DND-41 (cell line): ENCODE data around the gene RNFT2.
A peak's percentile ranks its signal among the peaks of the same experiment; 100 is the strongest.

Experiments
- ATAC-seq: fragments of 200-7000 bp; cut with Tn5 transposase; 3 replicates; pipeline ENCODE4 v1.9.1; 2021; ENCODE audit warnings: low read depth; ENCODE audit not compliant: insufficient read depth
- DNase-seq: peaks from one replicate; pipeline ENCODE4 v3.0.0-alpha.2; 2020
- H2AFZ ChIP-seq: 2 replicates; pipeline ENCODE4 v1.6.0; 2012; ENCODE audit warnings: low read depth, low read length
- H3K27ac ChIP-seq: 2 replicates; pipeline ENCODE4 v1.5.1; 2012; ENCODE audit warnings: low read length, inconsistent platforms
- H3K27me3 ChIP-seq: fragments of 200-600 bp; sonication (generic); 2 replicates; pipeline ENCODE4 v1.6.0; 2012; ENCODE audit warnings: low read length, mild to moderate bottlenecking, inconsistent platforms; ENCODE audit not compliant: insufficient read depth, poor library complexity
- H3K36me3 ChIP-seq: 2 replicates; pipeline ENCODE4 v1.5.1; 2012; ENCODE audit warnings: low read length, inconsistent platforms; ENCODE audit not compliant: insufficient read depth
- H3K4me1 ChIP-seq: 2 replicates; pipeline ENCODE4 v1.5.1; 2012; ENCODE audit warnings: mild to moderate bottlenecking, low read length; ENCODE audit not compliant: insufficient read depth
- H3K4me2 ChIP-seq: 2 replicates; pipeline ENCODE4 v1.6.0; 2012; ENCODE audit warnings: mild to moderate bottlenecking, moderate library complexity, low read length, inconsistent platforms; ENCODE audit not compliant: insufficient read depth
- H3K4me3 ChIP-seq, 2 experiments: fragments of 200-600 bp in 1 of 2; shearing (Covaris generic) in 1 of 2; 2 replicates each; pipeline ENCODE4 v1.5.1; 2012 to 2016; ENCODE audit warnings: inconsistent platforms in 2 of 2, low read length in 2 of 2, mild to moderate bottlenecking in 2 of 2, low read depth in 1 of 2, moderate library complexity in 1 of 2
- H3K79me2 ChIP-seq: 2 replicates; pipeline ENCODE4 v1.6.0; 2012; ENCODE audit warnings: low read length, inconsistent platforms; ENCODE audit not compliant: insufficient read depth
- H3K9ac ChIP-seq: 2 replicates; pipeline ENCODE4 v1.6.0; 2012; ENCODE audit warnings: low read depth, mild to moderate bottlenecking, inconsistent platforms, low read length, moderate library complexity
- H3K9me3 ChIP-seq: 2 replicates; pipeline ENCODE4 v1.5.1; 2012; ENCODE audit warnings: low read length, moderate library complexity, mild to moderate bottlenecking, inconsistent platforms; ENCODE audit not compliant: insufficient read depth, severe bottlenecking
- H4K20me1 ChIP-seq: 2 replicates; pipeline ENCODE4 v1.6.0; 2012; ENCODE audit warnings: low read length; ENCODE audit not compliant: insufficient read depth
- EZH2 ChIP-seq: IDR thresholded peaks from 3 replicates; pipeline ENCODE4 v1.6.1; 2012; ENCODE audit warnings: borderline replicate concordance, low read depth, mild to moderate bottlenecking, moderate library complexity, low read length, inconsistent platforms; ENCODE audit not compliant: severe bottlenecking
- TF ChIP-seq, protein P1 (sequence below): IDR thresholded peaks from 2 replicates; pipeline ENCODE4 v1.5.1; 2012; ENCODE audit warnings: borderline replicate concordance, low read length, moderate library complexity, mild to moderate bottlenecking; ENCODE audit not compliant: poor library complexity, severe bottlenecking; ENCODE audit errors: extremely low read depth

The RNFT2 gene

DNA sequence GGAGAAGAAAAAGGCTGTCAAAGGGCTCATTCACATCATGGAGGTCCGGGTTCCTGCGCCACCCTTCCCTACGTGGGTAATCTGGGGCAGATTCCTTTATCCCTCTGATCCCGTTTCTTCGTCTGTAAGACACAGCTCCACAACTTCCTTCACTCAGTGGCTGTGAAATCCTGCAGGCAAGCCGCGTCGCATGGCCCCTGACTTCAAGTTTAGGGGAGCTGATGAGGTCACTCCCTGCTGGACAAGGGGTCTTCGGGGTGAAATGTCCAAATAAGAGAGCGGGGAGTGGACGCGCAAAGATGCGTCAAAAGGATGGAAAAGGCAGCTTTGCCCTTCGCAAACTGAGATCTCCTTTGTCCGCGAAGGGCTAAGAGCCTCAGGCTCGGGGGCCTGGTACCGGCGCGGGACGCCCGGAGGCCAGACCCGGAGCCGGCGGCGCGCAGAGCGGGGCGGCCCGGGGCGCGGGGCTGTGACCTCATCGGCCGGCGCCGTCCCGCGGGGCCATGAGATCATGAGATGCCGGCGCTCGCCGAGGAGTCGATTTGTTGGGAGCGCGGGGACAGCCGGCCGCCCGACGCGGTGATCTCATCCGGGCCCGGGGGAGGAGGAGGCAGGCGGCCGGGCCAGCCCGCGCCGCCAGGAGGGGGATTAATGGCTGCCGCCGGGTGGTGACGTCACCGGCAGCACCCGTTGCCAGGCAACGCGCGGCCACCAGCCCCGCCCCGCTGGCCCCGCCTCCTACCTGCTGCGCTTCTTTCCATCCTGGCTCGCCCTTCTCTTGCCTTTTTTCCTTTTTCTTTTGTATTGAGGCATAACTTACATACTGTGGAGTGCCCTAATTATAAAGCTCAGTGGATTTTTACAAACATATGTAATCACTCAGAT lies 81.1 kb downstream of the RNFT2 start:
- H4K20me1 ChIP-seq = no peaks in the 10 kb centered on the region
- peak overlapping the region; percentile 98 for H2AFZ ChIP-seq
- peak overlapping the region; percentile 90 for H3K27ac ChIP-seq
- H3K9ac ChIP-seq = peak overlapping the region; percentile 83
- H3K4me2 ChIP-seq = peak overlapping the region; percentile 78
- no peaks in the 10 kb centered on the region for H3K36me3 ChIP-seq
- DNase-seq (peak; percentile 90), ATAC-seq (peak; percentile 93)
- H3K79me2 ChIP-seq = 0 out of 2 replicates have a peak, but pooled peaks cover 5% of the 10 kb centered on the region
- peak overlapping the region; percentile 61 to 83 for H3K4me3 ChIP-seq
- H3K27me3 ChIP-seq = no peaks in the 10 kb centered on the region
- H3K9me3 ChIP-seq = no peaks in the 10 kb centered on the region
- H3K4me1 ChIP-seq = peaks cover 19% of the 10 kb centered on the region
- no peak for TF ChIP-seq EZH2
- TF ChIP-seq, protein P1, sequence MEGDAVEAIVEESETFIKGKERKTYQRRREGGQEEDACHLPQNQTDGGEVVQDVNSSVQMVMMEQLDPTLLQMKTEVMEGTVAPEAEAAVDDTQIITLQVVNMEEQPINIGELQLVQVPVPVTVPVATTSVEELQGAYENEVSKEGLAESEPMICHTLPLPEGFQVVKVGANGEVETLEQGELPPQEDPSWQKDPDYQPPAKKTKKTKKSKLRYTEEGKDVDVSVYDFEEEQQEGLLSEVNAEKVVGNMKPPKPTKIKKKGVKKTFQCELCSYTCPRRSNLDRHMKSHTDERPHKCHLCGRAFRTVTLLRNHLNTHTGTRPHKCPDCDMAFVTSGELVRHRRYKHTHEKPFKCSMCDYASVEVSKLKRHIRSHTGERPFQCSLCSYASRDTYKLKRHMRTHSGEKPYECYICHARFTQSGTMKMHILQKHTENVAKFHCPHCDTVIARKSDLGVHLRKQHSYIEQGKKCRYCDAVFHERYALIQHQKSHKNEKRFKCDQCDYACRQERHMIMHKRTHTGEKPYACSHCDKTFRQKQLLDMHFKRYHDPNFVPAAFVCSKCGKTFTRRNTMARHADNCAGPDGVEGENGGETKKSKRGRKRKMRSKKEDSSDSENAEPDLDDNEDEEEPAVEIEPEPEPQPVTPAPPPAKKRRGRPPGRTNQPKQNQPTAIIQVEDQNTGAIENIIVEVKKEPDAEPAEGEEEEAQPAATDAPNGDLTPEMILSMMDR = no peak

DNA sequence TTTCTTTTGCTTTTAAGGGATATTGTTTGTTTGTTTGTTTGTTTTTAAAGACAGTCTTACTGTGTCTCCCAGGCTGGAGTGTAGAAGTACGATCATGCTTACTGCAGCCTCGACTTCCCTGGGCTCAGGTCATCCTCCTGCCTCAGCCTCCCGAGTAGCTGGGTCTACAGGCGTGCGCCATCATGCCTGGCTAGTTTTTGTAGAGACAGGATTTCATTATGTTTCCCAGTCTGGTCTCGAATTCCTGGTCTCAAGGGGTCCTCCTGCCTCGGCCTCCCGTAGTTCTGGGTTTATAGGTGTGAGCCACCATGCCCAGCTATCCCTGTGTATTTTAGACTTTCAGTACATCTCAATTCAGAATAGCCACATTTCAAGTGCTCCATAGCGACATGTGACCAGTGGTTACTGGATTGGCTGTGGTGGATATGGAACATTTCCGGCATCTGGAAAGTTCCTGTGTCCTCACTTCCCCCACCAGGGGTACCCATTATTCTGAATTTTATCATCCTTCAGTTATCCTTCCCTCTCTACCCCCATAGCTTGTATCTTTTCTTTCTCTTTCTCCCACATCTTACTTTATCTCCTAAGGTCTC lies 82.0 kb downstream of the RNFT2 start:
- Histone ChIP-seq H2AFZ (no peak overlapping the region), H3K4me2 (peak overlapping the region; percentile 78), H3K9me3 (no peaks in the 10 kb centered on the region), H3K27me3 (no peaks in the 10 kb centered on the region), H3K79me2 (0 out of 2 replicates have a peak, but pooled peaks cover 5% of the 10 kb centered on the region), H4K20me1 (no peaks in the 10 kb centered on the region), H3K4me1 (peaks cover 19% of the 10 kb centered on the region), H3K4me3 (peak overlapping the region in 1 of 2 experiments; percentile 83; a peak in 1 of 4 replicates), H3K27ac (no peak overlapping the region), H3K36me3 (no peaks in the 10 kb centered on the region), H3K9ac (no peak overlapping the region)
- TF ChIP-seq EZH2 = no peak
- TF ChIP-seq, protein P1 = no peak
- ATAC-seq = no peak
- no peak for DNase-seq

DNA sequence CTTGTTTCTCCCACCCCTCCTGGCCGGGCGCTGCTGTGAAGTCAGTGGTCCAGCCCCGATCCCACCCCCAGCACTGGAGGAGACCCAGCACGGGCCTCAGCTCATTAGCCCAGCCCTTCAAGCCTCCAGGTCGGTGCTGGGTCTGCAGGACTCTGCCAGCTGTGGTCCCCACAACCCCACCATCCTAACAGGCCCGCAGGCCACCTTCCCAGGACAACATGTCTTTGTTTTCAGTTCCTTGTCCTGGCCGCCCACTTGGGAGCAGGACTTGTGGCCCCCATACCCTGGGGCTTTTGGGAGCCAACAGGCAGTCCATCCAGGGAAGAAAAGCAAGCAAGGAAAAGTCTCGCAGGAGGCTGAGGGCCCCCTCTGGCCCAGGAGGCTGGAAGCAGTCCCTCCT lies 83.2 kb downstream of the RNFT2 start:
- Histone ChIP-seq H3K4me2 (no peak overlapping the region), H2AFZ (no peak overlapping the region), H3K27ac (no peak overlapping the region), H3K36me3 (no peaks in the 10 kb centered on the region), H3K4me1 (peaks cover 19% of the 10 kb centered on the region), H3K4me3 (no peak overlapping the region), H3K27me3 (no peaks in the 10 kb centered on the region), H3K9ac (no peak overlapping the region), H3K9me3 (no peaks in the 10 kb centered on the region), H3K79me2 (0 out of 2 replicates have a peak, but pooled peaks cover 5% of the 10 kb centered on the region), H4K20me1 (no peaks in the 10 kb centered on the region)
- DNase-seq = no peak
- no peak for ATAC-seq
- TF ChIP-seq EZH2 = no peak
- TF ChIP-seq, protein P1 = no peak
